Astrocyte (in vitro differentiated cells and primary cell): Measurements from ENCODE around the gene ZNF823. TPM values are rescaled to one million over a fixed set of nuclear protein-coding genes. Genes with fewer than 3 reads are reported as not detected.
A peak's percentile ranks its signal among the peaks of the same experiment; 100 is the strongest.

Experiments
- DNase-seq: peaks from one replicate; pipeline ENCODE4 v3.0.0-alpha.2; 2010; ENCODE audit warnings: low read depth
- FAIRE-seq: peaks from 2 replicates; lab custom pipeline; 2011; peaks lifted over from hg19 to GRCh38; lab: Jason Lieb, UNC
- H2AFZ ChIP-seq: 2 replicates; pipeline ENCODE4 v1.6.0; 2012; ENCODE audit warnings: low read depth, low read length, inconsistent platforms
- H3K27ac ChIP-seq: 2 replicates; pipeline ENCODE4 v1.5.1; 2011; ENCODE audit warnings: low read depth, low read length, inconsistent platforms
- H3K27me3 ChIP-seq: 2 replicates; pipeline ENCODE4 v1.6.0; 2011; ENCODE audit warnings: low read length, inconsistent platforms; ENCODE audit not compliant: insufficient read depth
- H3K36me3 ChIP-seq: 2 replicates; pipeline ENCODE4 v1.5.1; 2011; ENCODE audit warnings: low read length, inconsistent platforms; ENCODE audit not compliant: insufficient read depth
- H3K4me1 ChIP-seq: 2 replicates; pipeline ENCODE4 v1.5.1; 2011; ENCODE audit warnings: low read length, inconsistent platforms; ENCODE audit not compliant: insufficient read depth
- H3K4me2 ChIP-seq: 2 replicates; pipeline ENCODE4 v1.6.0; 2012; ENCODE audit warnings: low read length, inconsistent platforms
- H3K4me3 ChIP-seq: 2 replicates; pipeline ENCODE4 v1.5.1; 2011; ENCODE audit warnings: low read depth, mild to moderate bottlenecking, low read length, inconsistent platforms; ENCODE audit not compliant: insufficient read depth
- H3K79me2 ChIP-seq: 2 replicates; pipeline ENCODE4 v1.6.0; 2012; ENCODE audit warnings: mild to moderate bottlenecking, low read length, inconsistent platforms; ENCODE audit not compliant: insufficient read depth
- H3K9ac ChIP-seq: 2 replicates; pipeline ENCODE4 v1.6.0; 2012; ENCODE audit warnings: mild to moderate bottlenecking, low read length, inconsistent platforms
- H3K9me3 ChIP-seq: 2 replicates; pipeline ENCODE4 v1.5.1; 2012; ENCODE audit warnings: low read depth, mild to moderate bottlenecking, low read length, inconsistent platforms; ENCODE audit not compliant: insufficient read depth
- H4K20me1 ChIP-seq: 2 replicates; pipeline ENCODE4 v1.6.0; 2012; ENCODE audit warnings: low read length, inconsistent platforms; ENCODE audit not compliant: insufficient read depth
- H3K27ac Mint-ChIP-seq: one replicate; pipeline ENCODE4 v1.8.0; 2021; ENCODE audit warnings: mild to moderate bottlenecking, mixed read lengths; ENCODE audit not compliant: unreplicated experiment
- H3K27me3 Mint-ChIP-seq: one replicate; pipeline ENCODE4 v1.8.0; 2021; ENCODE audit warnings: low read depth, mixed read lengths; ENCODE audit not compliant: unreplicated experiment
- H3K36me3 Mint-ChIP-seq: one replicate; pipeline ENCODE4 v1.8.0; 2021; ENCODE audit warnings: low read depth, mixed read lengths; ENCODE audit not compliant: unreplicated experiment
- H3K4me1 Mint-ChIP-seq: one replicate; pipeline ENCODE4 v1.8.0; 2021; ENCODE audit warnings: low read depth, mixed read lengths; ENCODE audit not compliant: unreplicated experiment
- H3K4me3 Mint-ChIP-seq: one replicate; pipeline ENCODE4 v1.8.0; 2021; ENCODE audit warnings: mild to moderate bottlenecking, moderate library complexity, mixed read lengths; ENCODE audit not compliant: unreplicated experiment
- H3K9me3 Mint-ChIP-seq: one replicate; pipeline ENCODE4 v1.8.0; 2021; ENCODE audit warnings: mild to moderate bottlenecking, mixed read lengths; ENCODE audit not compliant: unreplicated experiment
- CTCF ChIP-seq: IDR thresholded peaks from 2 replicates; pipeline ENCODE4 v1.5.1; 2011; ENCODE audit warnings: low read depth, mild to moderate bottlenecking, inconsistent platforms, low read length, moderate library complexity; ENCODE audit not compliant: insufficient read depth
- EZH2 ChIP-seq: IDR thresholded peaks from 2 replicates; pipeline ENCODE4 v1.6.1; 2012; ENCODE audit warnings: mild to moderate bottlenecking, low read length, inconsistent platforms; ENCODE audit not compliant: insufficient read depth
- total RNA-seq: library from RNA; stranded (reverse); gene quantifications from 2 replicates; pipeline ENCODE4 v1.2.1, GENCODE V29; 2021

ZNF823 gene
- total RNA-seq, 1 donor from 2014 or later: 5.4 TPM

- H3K9me3 Mint-ChIP-seq: peaks cover 9% of the 10 kb centered on the region
- peak overlapping the region; percentile 99 for H3K4me2 ChIP-seq
- DNase-seq: peak; percentile 25
- H3K79me2 ChIP-seq: no peaks in the 10 kb centered on the region
- no peaks in the 10 kb centered on the region for H4K20me1 ChIP-seq
- peak overlapping the region; percentile 81 for H3K4me3 ChIP-seq
- no peaks in the 10 kb centered on the region for H3K36me3 Mint-ChIP-seq
- H3K9ac ChIP-seq: peak overlapping the region; percentile 79
- FAIRE-seq: no peak
- H3K27ac Mint-ChIP-seq: peak overlapping the region; percentile 19
- no peaks in the 10 kb centered on the region for H3K4me1 ChIP-seq
- TF ChIP-seq EZH2: no peak
- TF ChIP-seq CTCF: no peak
- H2AFZ ChIP-seq: peak overlapping the region; percentile 97
- H3K27ac ChIP-seq: no peak overlapping the region
- H3K9me3 ChIP-seq: no peaks in the 10 kb centered on the region
- H3K4me3 Mint-ChIP-seq: peak overlapping the region; percentile 81
- no peaks in the 10 kb centered on the region for H3K4me1 Mint-ChIP-seq
- H3K36me3 ChIP-seq: no peaks in the 10 kb centered on the region
- no peaks in the 10 kb centered on the region for H3K27me3 ChIP-seq
- H3K27me3 Mint-ChIP-seq: peaks cover 6% of the 10 kb centered on the region
These were observed 44.9 kb downstream of the ZNF823 start for GRCh38 chr19:11693505-11694499.

- Histone ChIP-seq H3K9me3 (peaks cover 3% of the 10 kb centered on the region), H3K4me3 (no peak overlapping the region), H3K27me3 (no peaks in the 10 kb centered on the region), H3K27ac (no peak overlapping the region), H3K79me2 (no peaks in the 10 kb centered on the region), H3K4me2 (no peak overlapping the region), H3K36me3 (no peaks in the 10 kb centered on the region), H2AFZ (no peak overlapping the region), H4K20me1 (no peaks in the 10 kb centered on the region), H3K4me1 (no peaks in the 10 kb centered on the region), H3K9ac (no peak overlapping the region)
- H3K27me3 Mint-ChIP-seq: peaks cover 2% of the 10 kb centered on the region
- no peak overlapping the region for H3K27ac Mint-ChIP-seq
- H3K9me3 Mint-ChIP-seq: peaks cover 11% of the 10 kb centered on the region
- TF ChIP-seq EZH2 (no peak), CTCF (no peak)
- H3K4me3 Mint-ChIP-seq: no peak overlapping the region
- DNase-seq (no peak), FAIRE-seq (no peak)
- H3K4me1 Mint-ChIP-seq: no peaks in the 10 kb centered on the region
- H3K36me3 Mint-ChIP-seq: no peaks in the 10 kb centered on the region
These were observed 46.5 kb downstream of the ZNF823 start for GRCh38 chr19:11692127-11692790.
